Peyer's patch (tissue), 4 donors: Measurements from ENCODE around the gene EDEM1. TPM values are rescaled to one million over a fixed set of nuclear protein-coding genes. Genes with fewer than 3 reads are reported as not detected.

ENCODE experiments used
- DNase-seq, 3 donors: peaks; one replicate each; pipeline ENCODE4 v3.0.0-alpha.2; 2017 to 2019
- H3K27ac ChIP-seq, 4 donors: fragments of 200-600 bp; sonication (generic); one replicate each; pipeline ENCODE4 v1.5.1; 2016 to 2019
- H3K27me3 ChIP-seq, 2 donors: fragments of 200-600 bp; sonication (generic); one replicate each; pipeline ENCODE4 v1.5.1; 2019
- H3K36me3 ChIP-seq, 3 donors: fragments of 200-600 bp; sonication (generic); one replicate each; pipeline ENCODE4 v1.5.1; 2016 to 2019
- H3K4me1 ChIP-seq, 4 donors: fragments of 200-600 bp; sonication (generic); one replicate each; pipeline ENCODE4 v1.5.1; 2016 to 2019
- H3K4me3 ChIP-seq, 4 donors: fragments of 200-600 bp; sonication (generic); 1 replicate in 3 of 4; 2 replicates in 1 of 4; pipeline ENCODE4 v1.5.1; 2016 to 2019; ENCODE audit warnings: mild to moderate bottlenecking in 1 of 4
- H3K9me3 ChIP-seq, 4 donors: fragments of 200-600 bp; sonication (generic); one replicate each; pipeline ENCODE4 v1.5.1; 2016 to 2019; ENCODE audit warnings: mild to moderate bottlenecking in 1 of 4
- POLR2A ChIP-seq, 2 donors: fragments of 450-650 bp; IDR thresholded peaks; one replicate each; pipeline ENCODE4 v1.5.1; 2017; ENCODE audit warnings: antibody characterized with exemption in 2 of 2, mild to moderate bottlenecking in 2 of 2, moderate library complexity in 2 of 2
- total RNA-seq, 4 donors: library from RNA; depleted of rRNA; stranded (reverse); fragments of >200 nt; gene quantifications; one replicate each; pipeline ENCODE4 v1.1.0, GENCODE V29; 2016
- TF ChIP-seq, protein P1 (sequence below), 6 experiments: fragments of 450-650 bp in 4 of 6; fragments of 200-600 bp in 2 of 6; sonication (generic) in 1 of 6; IDR thresholded peaks; one replicate each; pipeline ENCODE4 v1.5.1; 2017 to 2019; ENCODE audit warnings: antibody characterized with exemption in 6 of 6, mild to moderate bottlenecking in 3 of 6, moderate library complexity in 1 of 6

The EDEM1 gene
- total RNA-seq, 4 donors from 2014 or later = 50.1 to 118 (median 58.8) TPM

DNA sequence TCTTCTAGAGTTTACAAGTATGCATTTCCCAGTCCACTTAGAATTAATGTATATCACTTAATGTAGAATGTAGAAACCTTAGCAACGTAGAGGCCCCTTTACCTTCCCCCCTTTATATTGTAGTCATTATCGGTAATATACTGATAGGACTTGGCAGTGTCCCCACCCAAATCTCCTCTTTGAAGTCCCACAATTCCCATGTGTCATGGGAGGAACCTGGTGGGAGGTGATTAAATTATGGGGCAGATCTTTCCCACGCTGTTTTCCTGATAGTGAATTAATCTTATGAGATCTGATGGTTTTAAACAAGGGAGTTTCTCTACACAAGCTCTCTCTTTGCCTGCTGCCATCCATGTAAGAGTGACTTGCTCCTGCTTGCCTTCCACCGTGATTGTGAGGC is 34.4 kb upstream of the EDEM1 start:
- H3K4me1 ChIP-seq = peaks cover 0 to 7% (median 0%) of the 10 kb centered on the region in 4 donors
- TF ChIP-seq, protein P1, sequence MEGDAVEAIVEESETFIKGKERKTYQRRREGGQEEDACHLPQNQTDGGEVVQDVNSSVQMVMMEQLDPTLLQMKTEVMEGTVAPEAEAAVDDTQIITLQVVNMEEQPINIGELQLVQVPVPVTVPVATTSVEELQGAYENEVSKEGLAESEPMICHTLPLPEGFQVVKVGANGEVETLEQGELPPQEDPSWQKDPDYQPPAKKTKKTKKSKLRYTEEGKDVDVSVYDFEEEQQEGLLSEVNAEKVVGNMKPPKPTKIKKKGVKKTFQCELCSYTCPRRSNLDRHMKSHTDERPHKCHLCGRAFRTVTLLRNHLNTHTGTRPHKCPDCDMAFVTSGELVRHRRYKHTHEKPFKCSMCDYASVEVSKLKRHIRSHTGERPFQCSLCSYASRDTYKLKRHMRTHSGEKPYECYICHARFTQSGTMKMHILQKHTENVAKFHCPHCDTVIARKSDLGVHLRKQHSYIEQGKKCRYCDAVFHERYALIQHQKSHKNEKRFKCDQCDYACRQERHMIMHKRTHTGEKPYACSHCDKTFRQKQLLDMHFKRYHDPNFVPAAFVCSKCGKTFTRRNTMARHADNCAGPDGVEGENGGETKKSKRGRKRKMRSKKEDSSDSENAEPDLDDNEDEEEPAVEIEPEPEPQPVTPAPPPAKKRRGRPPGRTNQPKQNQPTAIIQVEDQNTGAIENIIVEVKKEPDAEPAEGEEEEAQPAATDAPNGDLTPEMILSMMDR (IDR thresholded peaks at IDR 0.05) = no peak
- no peak for TF ChIP-seq POLR2A (IDR thresholded peaks at IDR 0.05)
- no peaks in the 10 kb centered on the region for H3K27me3 ChIP-seq
- H3K36me3 ChIP-seq = no peaks in the 10 kb centered on the region
- no peaks in the 10 kb centered on the region for H3K9me3 ChIP-seq
- H3K4me3 ChIP-seq = no peak overlapping the region
- H3K27ac ChIP-seq = no peak overlapping the region
- no peak for DNase-seq

DNA sequence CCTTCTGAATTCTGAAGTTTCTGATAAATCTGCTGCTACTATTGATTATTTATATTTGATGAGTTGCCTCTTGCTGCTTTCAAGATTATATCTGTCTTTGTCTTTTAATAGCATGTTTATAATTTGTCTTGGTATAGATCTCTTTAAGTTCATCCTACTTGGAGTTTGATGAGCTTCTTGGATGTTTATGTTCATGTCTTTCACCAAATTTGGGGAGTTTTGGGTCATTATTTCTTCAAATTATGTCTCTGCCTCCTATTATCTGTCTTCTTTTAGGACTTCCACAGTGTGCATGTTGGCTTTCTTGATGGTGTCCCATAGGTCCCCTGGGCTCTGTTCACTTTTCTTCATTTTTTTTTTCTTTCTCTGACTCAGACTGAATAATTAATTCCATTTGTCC is 32.3 kb upstream of the EDEM1 start:
- Histone ChIP-seq H3K27me3 (no peaks in the 10 kb centered on the region), H3K4me1 (no peaks in the 10 kb centered on the region), H3K36me3 (no peaks in the 10 kb centered on the region), H3K9me3 (no peaks in the 10 kb centered on the region), H3K27ac (no peak overlapping the region), H3K4me3 (no peak overlapping the region)
- TF ChIP-seq, protein P1 (IDR thresholded peaks at IDR 0.05) = no peak
- no peak for TF ChIP-seq POLR2A (IDR thresholded peaks at IDR 0.05)
- DNase-seq = no peak

DNA sequence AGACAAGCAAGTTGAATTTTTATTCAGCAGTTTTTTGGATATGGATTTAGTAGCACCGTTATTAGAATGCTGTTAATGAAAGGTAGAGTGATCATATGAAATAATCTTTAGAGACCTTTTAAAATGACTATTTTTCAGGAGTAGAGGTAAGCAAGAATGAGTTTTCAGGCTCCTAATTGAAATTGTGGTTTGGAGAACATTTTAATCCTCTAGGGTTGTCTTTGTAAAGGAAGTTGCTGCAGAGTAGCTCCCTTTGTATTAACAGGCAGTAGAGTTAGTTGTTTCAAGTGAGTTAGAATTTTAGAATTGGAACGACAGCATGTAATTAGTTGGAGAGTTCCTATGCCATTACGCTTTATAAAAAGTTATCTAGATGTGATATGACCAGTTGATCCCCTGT is 27.2 kb upstream of the EDEM1 start:
- Histone ChIP-seq H3K4me1 (peaks cover 0 to 4% (median 0%) of the 10 kb centered on the region in 4 donors), H3K27ac (no peak overlapping the region), H3K36me3 (no peaks in the 10 kb centered on the region), H3K27me3 (no peaks in the 10 kb centered on the region), H3K9me3 (no peaks in the 10 kb centered on the region), H3K4me3 (no peak overlapping the region)
- no peak for DNase-seq
- TF ChIP-seq POLR2A (IDR thresholded peaks at IDR 0.05) = no peak
- TF ChIP-seq, protein P1 (IDR thresholded peaks at IDR 0.05) = no peak

DNA sequence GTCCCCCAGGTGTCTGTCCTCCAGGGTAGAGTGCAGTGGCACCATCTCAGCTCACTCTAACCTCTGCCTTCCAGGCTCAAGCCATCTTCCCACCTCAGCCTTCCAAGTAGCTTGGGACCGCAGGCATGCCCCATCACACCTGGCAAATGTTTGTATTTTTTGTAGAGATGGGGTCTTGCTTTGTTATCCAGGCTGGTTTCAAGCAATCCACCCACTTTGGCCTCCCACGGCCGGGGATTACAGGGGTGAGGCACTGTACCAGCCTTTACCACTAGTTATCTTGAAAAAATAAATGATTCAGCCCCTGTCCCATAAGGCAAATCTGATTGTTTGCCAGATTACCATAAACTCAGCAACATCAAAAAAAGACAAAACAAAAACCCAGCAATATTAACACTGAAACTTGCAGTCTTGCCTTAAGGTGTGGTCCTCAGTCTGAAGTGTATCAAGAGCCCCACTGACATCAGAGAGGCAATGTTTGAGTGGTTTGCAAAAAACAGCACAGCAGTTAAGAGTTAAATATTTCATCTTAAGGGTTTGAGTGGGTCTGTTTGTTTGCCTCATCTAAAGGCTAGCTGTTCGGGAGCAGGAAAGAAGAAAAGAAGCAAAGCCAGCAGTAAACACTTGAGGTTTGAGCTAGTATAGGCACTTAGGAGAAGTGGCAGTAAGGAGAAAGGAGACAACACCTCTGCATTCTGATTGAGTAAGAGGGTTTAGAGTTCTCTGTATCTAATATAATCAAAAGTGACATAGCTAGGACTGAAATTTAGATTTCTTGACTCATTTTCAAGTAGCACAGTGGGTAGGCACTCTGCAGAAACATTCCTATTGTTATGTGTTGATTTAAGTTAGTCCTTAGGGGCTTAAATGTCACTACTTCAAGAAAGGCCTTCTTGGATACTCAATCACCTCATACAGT is 26.3 kb upstream of the EDEM1 start:
- Histone ChIP-seq H3K27me3 (no peaks in the 10 kb centered on the region), H3K4me3 (no peak overlapping the region), H3K36me3 (no peaks in the 10 kb centered on the region), H3K27ac (no peak overlapping the region), H3K9me3 (no peaks in the 10 kb centered on the region), H3K4me1 (peaks cover 0 to 4% (median 0%) of the 10 kb centered on the region in 4 donors)
- DNase-seq = no peak
- no peak for TF ChIP-seq POLR2A (IDR thresholded peaks at IDR 0.05)
- TF ChIP-seq, protein P1 (IDR thresholded peaks at IDR 0.05) = no peak

DNA sequence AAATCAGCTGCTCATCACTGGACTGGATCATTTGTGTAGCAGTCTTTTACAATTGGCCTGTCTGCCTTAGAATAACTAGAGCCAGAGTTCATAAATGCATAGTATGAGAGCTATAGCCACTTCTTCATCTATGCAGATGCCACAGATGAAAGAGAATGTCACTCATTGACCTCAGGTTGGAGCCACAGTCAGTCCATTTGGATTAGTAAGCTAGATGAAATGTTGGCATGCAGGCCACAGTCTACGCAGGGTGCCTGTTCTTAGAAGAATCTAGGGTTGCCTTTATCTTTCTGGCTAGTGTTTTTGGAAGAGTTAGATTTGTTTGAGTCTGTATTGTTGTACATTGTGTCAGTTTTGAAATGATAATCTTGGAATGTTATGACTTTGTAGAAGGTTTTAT is 25.4 kb upstream of the EDEM1 start:
- no peak overlapping the region for H3K4me3 ChIP-seq
- no peaks in the 10 kb centered on the region for H3K9me3 ChIP-seq
- H3K27me3 ChIP-seq = no peaks in the 10 kb centered on the region
- TF ChIP-seq, protein P1 (IDR thresholded peaks at IDR 0.05) = no peak
- TF ChIP-seq POLR2A (IDR thresholded peaks at IDR 0.05) = no peak
- H3K27ac ChIP-seq = no peak overlapping the region
- H3K4me1 ChIP-seq = peaks cover 0 to 4% (median 0%) of the 10 kb centered on the region in 4 donors
- no peaks in the 10 kb centered on the region for H3K36me3 ChIP-seq
- no peak for DNase-seq
